MM.1S (cell line): ENCODE results near the gene SIX1.

ENCODE experiments used
- CTCF ChIP-seq: fragments of 300-600 bp; sonication (generic); IDR thresholded peaks from 2 replicates; pipeline ENCODE4 v1.5.1; 2016; ENCODE audit warnings: antibody characterized with exemption, low read length, mixed read lengths
- EZH2 ChIP-seq: fragments of 300-600 bp; sonication (generic); optimal IDR thresholded peaks from 2 replicates; pipeline ENCODE3; 2017; ENCODE audit warnings: low read depth, mild to moderate bottlenecking, antibody characterized with exemption, low read length, mixed read lengths
- EZH2phosphoT487 ChIP-seq: fragments of 300-600 bp; sonication (generic); IDR thresholded peaks from 2 replicates; pipeline ENCODE4 v1.6.1; 2018; ENCODE audit warnings: antibody characterized with exemption, low read length

- no peak for TF ChIP-seq CTCF
- no peak for TF ChIP-seq EZH2
- no peak for TF ChIP-seq EZH2phosphoT487
These were observed 6.2 kb downstream of the SIX1 start for GRCh38 chr14:60643141-60643462.
